EL (cell line): ENCODE data around the gene IRS2.

Source experiments
- DNase-seq: peaks from one replicate; pipeline ENCODE4 v3.0.0-alpha.2; 2016

Gene IRS2

DNA sequence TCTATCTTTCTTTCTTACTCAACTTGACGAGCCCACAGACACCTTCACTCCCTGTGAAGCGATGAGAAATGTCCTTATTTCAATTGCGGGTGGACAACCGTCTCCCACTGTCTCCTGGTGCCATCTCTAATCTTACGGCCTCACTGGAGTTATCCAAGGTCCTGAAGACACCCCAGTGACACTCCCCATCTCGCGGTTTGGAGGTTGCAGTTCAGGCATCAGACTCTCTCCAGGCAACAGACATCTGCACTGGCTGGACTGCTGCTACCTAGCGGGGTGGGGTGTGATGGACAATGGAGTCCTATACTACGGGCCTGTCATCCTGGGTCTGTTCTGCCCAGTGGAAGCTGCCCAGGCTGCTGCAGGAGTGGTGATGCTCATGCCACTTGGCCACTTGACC lies 18.3 kb upstream of the IRS2 start:
- no peak for DNase-seq

DNA sequence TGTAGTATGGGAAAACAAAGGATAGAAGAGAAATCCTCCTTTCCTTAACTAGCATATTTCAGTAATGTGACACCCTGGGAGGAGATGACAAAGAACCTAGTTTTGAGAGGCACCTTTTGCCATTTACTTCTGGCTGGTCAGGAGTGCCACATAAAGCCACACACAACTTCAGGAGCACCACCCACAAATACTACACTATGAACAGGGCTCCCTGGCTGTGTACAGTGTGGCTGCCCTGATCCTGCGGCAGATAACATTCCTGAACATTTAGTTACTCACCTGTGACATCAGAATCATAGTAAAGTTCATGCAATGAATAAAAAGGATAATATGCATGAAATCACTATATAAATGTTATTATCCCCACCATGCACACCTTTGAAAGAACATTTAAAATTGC lies 17.4 kb upstream of the IRS2 start:
- no peak for DNase-seq

DNA sequence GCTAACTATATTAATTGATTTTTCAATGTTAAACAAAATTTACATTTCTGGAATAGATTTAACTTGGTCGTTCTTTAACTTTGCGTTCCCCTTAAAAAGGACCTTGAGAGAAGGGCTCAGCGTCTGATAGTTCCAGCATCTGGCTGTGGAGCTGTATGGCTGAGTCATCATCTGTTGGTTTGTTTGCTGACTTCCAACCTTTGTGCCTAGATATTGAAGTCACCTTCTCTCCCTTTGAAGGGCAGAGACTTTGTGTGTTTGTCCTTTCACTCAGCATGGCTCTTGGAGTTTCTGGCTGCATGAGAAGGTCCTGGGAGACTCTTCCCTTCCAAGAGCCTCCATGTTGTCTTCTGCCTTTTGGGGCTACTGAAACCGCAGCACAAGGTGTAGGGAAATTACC lies 16.6 kb upstream of the IRS2 start:
- DNase-seq, result no peak

DNA sequence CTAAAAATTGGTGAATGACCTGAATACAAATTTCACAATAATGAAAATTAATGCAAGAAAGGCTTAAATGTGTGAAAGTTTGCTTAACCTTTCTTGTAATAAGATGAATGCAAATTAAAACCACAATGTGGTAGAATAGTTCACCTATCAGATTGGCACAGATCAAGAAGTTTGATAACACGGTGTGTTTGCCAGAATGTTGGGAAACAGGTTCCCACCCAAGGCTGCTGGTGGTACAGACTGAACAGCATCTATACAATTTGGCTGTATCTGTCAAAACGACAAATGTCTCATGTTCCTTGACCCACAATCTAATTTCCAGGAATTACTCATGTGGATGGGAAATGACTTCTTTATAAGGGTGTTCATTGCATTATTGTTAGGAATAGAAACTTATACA lies 8.6 kb upstream of the IRS2 start:
- no peak for DNase-seq

DNA sequence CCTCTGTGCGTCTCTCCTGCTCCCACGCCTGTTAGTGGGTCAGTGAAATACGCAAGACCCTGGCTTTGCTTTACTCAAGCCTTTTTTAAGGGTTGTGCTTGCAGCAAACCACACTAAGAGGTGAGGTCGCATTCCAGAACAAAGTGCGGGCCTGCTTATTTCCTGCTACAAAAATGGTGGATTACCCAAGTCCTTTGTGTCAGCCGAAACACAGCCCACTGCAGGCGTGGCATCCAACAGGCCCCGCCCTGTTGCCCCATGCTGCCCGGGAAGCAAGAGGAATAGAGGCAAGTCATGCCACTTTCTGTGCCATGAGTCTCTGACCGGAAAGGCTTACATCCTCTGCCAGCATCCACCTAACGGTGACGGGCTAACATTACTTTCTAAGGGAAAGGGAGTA lies 7.7 kb upstream of the IRS2 start:
- DNase-seq, result no peak

DNA sequence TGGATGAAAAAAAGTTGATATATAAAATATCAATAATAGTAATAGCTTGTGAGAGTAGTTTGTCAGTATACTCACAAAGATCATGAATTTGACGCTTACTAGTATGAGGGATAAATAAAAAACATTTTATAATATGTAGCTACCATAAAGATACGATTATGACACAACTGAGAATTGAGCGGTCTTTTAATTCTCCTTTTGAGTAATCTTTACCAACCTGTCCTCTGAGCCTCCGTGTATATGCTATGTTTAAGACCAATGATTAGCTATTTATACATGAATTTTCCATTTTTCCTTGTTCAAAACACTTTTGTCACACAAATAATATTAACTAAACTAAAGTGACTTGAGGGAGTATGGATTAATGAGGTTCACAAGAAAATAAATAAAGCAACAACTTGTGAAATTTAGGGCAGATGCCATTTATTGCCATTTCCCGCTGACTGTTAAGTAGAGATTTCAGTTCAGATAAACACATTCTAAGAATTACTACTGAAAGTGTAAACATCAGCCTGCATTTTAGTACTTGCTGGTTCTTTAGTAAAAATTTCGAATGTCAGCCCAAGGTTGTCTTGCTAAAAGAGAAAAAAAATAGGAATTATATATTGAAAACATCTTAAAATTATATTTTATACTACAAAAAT lies 6.2 kb upstream of the IRS2 start:
- no peak for DNase-seq

DNA sequence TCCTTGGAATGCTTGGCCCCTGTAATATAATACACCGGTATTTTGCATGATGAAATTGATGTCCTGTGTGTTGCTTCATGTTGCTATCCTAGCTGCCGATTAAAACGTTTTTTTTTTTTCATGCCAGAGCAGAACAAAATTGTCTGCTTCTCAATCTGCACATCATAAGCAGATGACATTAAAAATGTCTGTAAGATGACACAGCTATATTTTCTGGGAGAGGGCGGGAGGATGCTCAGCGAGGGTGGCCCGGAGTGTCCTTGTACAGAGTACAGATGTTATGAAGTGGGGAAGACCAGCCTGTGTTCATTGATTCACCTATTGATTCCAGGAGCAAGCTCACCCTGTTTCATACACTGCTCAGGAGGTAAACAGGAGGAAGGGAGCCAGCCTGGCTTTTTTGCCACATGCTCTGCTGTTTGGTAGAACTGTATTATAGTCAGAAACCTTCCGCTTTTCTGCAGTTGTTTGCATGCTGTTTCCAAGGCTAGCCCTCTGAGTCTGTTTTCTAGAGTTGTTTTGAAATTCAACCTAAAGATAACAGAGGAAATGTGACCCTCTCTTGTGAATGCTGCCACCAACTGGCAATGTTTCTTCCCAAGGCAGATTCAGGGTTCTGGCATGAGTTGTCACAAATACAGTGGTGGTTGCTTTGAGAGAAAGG lies 4.7 kb upstream of the IRS2 start:
- peak; percentile 21 for DNase-seq

DNA sequence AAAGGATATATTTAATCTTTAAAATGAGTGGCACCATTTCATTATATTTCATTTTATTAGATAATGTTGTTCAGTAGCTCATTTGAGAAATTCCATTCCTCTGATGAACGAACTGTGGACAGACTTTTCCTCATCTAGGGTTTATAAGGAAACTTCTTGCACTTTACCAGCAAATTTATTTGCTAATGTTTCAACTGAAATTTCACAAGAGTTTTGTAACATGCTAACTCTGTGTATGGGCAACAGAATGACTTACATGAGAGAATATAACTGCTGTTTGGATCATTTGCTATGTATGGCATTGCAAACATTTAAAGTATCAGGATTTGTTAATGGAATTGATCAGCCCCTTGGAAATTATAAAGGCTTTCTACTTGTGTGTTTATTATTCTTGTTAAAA lies 3.7 kb upstream of the IRS2 start:
- DNase-seq, result peak; percentile 25

DNA sequence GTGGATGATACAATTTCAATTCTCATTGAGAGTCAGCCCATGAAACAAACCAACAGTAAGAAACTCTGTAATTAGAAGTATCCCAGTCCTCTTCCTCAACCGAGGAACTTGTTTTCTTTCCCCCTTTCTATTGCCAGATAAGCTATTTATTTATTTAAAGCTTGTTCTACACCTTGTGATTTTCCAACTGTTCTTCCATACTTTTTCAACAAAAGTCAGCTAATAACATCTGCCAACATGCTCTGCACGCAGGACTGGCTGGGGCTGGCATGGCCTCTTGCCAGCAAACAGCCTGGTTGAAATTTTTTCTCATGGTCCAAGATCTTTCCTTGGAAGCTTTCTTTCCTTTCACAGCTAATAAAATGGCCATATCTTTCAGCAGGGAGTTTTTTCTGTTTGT lies 2.9 kb upstream of the IRS2 start:
- no peak for DNase-seq

DNA sequence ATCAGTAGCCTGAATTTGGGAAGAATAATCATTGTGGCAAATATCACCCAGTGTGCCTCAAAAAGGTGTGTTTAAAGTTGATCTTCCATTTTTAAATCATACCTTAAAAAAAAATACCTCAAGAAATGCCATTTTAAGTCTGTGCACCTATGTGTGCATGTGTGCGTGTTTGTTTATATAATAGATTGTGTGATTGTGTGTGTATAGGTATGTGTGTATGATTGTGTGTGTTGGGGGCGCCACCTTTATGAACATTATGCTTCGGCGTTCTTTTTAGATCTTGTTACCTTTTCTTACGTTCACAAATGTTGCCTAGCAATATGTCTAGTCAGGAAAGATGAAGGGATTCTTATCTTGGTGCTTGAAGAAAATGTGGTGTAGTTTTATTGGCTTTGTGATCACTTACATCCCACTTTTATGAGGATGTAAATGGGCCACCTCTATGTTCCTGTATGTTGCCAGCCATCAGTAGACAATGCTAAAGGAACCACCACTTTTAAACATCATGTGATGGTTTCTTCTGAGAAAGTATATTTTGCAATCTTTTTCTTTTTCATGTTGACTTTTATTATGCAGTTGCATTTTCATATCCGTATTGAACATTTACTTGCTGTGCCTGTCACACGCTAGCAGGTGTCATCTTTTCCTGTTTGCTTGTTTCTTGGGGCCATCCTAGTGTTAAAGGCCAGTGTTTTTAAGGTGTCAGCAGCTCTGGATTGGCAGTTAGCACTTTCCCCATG lies 2.2 kb upstream of the IRS2 start:
- DNase-seq, result no peak

DNA sequence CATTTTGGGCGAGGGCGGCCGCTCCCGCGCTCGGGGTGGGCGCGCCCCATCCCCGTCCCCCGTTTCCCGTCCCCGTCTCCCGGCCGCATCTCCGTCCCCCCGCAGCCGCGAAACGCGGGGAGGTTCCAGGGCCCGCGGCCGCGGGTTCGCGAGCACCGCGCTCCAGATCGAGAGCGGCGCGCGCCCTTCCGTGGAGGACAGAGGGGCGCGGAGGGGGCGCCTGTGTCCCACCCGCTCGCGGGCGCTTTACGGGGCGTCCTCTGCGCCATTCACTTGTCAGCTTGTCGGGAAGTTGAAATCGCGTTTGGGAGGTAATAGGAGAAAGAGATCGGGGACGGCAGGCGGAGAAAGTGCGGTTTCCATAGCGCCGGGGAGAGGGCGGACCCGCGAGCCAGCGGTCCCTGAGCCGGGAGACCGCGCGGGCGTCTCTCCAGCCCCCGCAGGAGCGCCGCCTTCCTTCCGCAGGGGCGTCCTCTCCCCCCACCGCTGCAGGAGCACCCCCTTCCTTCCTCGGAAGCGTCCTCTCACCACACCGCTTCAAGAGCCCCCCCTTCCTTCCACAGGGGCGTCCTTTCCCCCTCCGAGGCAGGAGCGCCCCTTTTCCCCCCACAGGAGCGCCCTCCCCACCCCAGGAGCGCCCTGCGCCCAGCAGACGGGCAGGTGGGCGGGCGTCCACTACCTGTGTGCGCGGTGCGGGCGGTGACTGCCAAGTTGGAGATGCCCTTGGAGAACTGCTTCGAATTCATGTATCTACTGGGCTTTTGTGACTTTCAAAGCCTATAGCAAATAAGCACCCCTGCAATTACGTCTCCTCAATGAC lies 962 bp upstream of the IRS2 start:
- peak; percentile 64 for DNase-seq

DNA sequence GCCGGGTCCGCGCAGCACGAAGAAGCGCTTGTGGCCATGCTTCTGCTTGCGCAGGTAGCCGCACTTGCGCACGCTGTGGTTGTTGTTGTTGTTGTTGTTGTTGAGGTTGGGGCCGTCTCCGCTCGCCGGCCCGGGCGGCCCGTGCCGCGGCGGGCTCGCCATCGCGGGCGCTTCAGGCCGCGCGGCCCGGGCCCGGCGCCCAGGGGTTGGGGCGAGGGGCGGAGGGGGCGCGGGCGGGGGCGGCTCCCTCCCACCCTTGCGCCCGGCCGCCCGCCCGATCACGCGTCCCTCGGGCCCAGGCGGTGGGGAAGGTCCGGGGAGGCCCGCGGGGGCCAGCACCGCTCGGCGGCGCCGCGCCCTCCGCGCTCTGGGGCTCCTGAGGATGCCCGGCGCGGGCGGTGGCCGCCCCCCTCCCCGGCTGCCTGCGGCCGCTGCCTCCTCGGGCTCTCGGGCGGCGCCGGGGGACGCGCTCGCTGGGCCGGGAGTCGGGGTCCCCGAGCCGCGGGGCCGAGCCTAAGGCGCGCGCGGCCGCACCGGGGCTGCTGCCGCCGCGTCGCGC lies 412 bp downstream of the IRS2 start:
- DNase-seq, result no peak

DNA sequence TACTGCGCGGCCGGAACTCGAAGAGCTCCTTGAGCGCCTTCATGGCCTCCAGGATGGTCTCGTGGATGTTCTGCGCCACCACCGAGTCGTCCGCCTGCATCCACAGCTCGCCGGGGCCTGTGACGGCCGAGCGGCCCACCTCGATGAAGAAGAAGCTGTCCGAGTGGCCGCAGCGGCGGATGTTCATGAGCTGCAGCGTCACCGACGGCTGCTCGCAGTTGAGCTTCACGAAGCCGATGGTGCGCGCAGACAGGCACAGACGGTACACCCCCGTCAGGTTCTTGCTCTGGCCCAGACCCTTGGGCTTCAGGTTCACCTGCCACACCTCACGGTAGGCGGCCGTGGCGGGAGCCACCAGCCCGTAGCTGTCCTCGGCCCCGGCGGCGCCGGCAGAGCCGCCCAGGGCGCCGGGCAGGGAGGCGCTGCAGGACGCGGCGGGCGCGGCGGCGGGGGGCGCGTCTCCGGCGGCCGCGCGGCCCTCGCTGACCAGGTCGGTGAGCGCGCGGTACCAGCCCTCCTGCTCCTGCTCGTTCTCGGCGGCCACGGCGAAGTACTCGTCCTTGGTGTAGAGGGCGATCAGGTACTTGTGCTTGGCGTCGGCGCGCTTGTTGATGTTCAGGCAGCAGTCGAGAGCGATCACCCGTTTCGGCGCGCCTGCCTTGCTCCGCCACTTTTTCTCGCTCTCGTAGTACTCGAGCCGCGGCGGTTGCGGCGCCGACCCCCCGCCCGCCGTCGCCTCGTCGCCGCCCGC lies 1.1 kb downstream of the IRS2 start:
- DNase-seq, result peak; percentile 62

DNA sequence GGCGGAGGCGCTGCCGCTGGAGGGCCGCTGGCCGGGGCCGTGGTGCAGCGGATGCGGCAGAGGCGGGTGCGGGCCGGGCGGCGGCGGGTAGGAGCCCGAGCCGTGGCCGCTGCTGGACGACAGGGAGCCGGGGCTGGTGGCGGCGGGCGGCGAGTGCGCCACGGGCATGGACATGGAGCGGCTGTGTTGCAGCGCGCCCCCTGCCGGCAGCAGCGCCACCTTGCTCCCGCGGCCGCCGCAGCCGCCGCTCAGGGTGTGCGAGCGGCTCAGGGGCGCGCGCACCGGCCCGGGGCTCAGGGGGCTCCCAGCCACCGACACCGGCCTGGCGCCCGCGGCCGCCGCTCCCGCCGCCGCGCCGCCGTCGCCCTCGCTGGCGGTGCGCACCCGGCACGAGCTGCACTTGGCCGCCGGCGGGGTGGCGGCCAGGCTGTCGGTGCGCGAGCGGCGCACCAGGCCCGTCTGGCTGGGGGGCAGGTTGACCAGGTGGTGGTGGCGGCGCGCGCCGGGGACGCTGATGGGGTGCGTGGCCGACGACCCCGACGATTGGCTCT lies 1.7 kb downstream of the IRS2 start:
- DNase-seq, result peak; percentile 79

DNA sequence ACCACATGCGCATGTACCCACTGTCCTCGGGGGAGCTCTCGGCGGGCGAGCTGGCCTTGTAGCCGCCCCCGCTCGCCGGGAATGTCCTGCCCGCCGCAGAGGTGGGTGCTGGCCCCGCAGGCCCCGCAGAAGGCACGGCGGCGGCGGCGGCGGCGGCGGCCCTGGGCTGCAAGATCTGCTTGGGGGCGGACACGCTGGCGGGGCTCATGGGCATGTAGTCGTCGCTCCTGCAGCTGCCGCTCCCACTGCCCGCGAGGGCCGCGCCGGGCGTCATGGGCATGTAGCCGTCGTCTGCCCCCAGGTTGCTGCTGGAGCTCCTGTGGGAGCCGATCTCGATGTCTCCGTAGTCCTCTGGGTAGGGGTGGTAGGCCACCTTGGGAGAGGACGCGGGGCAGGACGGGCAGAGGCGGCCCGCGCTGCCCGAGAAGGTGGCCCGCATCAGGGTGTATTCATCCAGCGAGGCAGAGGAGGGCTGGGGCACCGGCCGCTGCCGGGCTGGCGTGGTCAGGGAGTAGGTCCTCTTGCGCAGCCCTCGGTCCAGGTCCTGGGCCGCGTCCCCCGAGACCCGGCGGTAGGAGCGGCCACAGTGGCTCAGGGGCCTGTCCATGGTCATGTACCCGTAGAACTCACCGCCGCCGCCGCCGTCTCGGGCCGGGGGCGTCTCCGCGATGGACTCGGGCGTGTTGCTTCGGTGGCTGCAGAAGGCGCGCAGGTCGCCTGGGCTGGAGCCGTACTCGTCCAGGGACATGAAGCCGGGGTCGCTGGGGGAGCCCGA lies 2.4 kb downstream of the IRS2 start:
- DNase-seq, result no peak

DNA sequence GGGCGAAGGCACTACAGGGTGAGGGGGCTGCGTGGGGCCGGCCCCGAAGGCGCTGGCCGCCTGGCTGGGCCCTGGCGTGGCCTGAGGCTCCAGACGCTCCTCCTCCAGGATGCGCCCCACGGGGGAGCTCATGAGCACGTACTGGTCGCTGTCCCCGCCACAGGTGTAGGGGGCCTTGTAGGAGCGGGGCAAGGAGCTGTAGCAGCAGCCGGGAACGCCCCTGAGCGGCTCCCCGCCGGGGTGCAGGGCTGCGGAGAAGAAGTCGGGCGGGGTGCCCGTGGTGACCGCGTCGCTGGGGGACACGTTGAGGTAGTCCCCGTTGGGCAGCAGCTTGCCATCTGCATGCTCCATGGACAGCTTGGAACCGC lies 3.0 kb downstream of the IRS2 start:
- no peak for DNase-seq

DNA sequence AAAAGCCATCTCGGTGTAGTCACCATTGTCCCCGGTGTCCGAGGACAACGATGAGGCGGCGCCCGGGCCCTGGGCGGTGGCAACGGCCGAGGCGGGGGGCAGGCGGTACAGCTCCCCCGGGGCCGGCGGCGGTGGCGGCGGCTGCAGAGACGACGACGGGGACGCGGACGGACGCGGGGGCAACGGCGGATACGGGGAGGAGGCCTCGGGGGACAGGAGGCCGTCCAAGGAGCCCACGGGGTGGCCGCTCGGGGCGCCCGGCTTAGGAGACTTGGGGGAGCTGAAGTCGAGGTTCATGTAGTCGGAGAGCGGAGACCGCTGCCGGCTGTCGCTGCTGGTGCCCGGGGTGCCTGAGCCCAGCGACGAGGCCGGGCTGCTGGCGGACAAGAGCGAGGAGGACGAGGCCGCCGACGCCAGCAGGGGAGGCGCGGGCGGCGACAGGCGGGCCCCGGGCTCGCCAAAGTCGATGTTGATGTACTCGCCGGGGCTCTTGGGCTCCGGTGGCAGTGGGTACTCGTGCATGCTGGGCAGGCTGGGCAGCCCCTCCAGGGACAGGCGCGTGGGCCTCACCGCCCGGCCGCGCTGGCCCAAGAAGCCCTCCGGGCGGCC lies 3.5 kb downstream of the IRS2 start:
- DNase-seq, result no peak

DNA sequence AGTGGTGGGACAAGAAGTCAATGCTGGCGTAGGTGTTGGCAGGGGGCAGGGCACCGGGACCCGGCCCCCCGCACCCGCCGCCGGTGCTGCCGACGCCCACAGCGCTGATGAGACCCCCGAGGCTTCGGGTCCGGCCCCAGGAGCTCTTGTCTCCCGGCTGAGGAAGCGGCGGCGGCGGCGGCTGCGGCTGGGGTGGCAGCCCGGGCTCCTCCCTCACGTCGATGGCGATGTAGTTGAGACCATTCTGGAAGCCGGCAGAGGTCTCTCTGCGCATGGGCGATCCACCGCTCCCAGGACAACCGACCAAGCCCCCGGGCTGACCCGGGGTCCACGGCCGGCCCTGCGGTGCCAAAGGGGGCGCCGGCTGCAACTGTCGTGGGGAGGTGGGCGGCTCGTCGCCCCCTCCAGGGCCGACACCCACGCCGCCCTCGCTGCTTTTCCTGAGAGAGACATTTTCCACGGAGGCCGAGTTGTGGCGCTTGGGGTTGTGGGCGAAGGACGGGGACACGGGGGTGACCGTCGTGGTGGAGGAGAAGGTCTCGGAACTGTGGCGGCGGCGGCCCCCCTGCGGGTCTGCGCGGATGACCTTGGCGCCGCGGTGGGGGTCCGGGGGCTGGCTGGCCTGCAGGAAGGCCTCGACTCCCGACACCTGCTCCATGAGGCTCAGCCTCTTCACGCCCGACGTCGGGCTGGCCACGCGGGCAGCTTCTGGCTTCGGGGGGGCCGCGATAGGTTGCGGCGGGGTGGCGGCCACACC lies 4.1 kb downstream of the IRS2 start:
- no peak for DNase-seq

DNA sequence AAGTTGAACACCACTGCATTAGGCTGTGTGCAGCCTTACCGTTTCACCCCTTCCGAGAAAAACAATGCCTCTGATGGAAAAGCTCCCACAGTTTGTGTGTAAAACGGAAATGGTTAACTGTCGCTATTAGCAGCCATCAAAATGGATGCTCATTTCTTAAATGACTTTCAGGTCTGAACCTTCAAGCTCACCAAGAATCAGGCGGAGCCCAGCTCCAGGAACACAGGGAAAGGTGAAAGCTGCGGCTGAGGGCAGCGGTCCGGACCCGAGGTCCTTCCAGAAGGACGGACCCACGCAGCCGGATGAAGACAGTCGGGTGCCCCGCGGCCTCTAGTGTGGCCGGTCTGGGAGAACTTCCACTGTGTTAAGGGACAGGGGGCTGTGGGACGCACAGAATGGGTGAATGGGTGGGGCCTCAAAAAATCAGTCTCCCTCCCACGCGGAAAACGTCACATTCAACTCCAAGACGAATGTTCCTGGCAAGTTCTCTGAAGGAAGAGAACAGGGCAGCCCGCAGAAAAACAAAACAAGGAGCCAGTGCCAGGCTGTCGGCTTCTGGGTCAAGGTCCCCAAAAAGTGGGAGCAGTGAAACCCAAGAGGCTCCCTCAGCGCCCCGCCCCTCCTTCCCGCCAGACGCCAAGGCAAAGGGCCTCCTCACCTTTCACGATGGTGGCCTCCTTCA lies 4.9 kb downstream of the IRS2 start:
- peak; percentile 39 for DNase-seq
